H9 (cell line): ENCODE results near the gene COP1. TPM values are rescaled to one million over a fixed set of nuclear protein-coding genes. Genes with fewer than 3 reads are reported as not detected.

Experiments
- DNase-seq: peaks from one replicate; pipeline ENCODE4 v3.0.0-alpha.2; 2017
- H2AFZ ChIP-seq: one replicate; pipeline ENCODE4 v1.6.1; 2013; ENCODE audit warnings: mild to moderate bottlenecking, low read length, control low read depth, moderate library complexity
- H2AK5ac ChIP-seq: 2 replicates; pipeline ENCODE4 v1.6.1; 2013; ENCODE audit warnings: low read length, control low read depth, mixed read lengths; ENCODE audit not compliant: insufficient read length
- H2BK120ac ChIP-seq: one replicate; pipeline ENCODE4 v1.6.1; 2013; ENCODE audit warnings: low read depth, mild to moderate bottlenecking, low read length, control low read depth, inconsistent platforms; ENCODE audit not compliant: poor library complexity, severe bottlenecking
- H2BK12ac ChIP-seq: 2 replicates; pipeline ENCODE4 v1.6.1; 2013; ENCODE audit warnings: low read length, control low read depth, mixed read lengths, low read depth; ENCODE audit not compliant: insufficient read length
- H2BK15ac ChIP-seq: 2 replicates; pipeline ENCODE4 v1.6.1; 2013; ENCODE audit warnings: low read depth, low read length, control low read depth
- H2BK20ac ChIP-seq: one replicate; pipeline ENCODE4 v1.6.1; 2013; ENCODE audit warnings: low read depth, mild to moderate bottlenecking, low read length, control low read depth, inconsistent platforms; ENCODE audit not compliant: poor library complexity, severe bottlenecking
- H2BK5ac ChIP-seq: 2 replicates; pipeline ENCODE4 v1.6.1; 2013; ENCODE audit warnings: low read length, control low read depth, mixed read lengths; ENCODE audit not compliant: insufficient read length
- H3K14ac ChIP-seq: 2 replicates; pipeline ENCODE4 v1.6.1; 2013; ENCODE audit warnings: low read length, control low read depth; ENCODE audit not compliant: insufficient read depth
- H3K18ac ChIP-seq: 2 replicates; pipeline ENCODE4 v1.6.1; 2013; ENCODE audit warnings: low read depth, mild to moderate bottlenecking, mixed read lengths, low read length, control low read depth; ENCODE audit not compliant: insufficient read length
- H3K23ac ChIP-seq: 2 replicates; pipeline ENCODE4 v1.6.1; 2013; ENCODE audit warnings: low read length, control low read depth, mixed read lengths, low read depth; ENCODE audit not compliant: insufficient read length
- H3K23me2 ChIP-seq: 2 replicates; pipeline ENCODE4 v1.6.1; 2013; ENCODE audit warnings: low read depth, mild to moderate bottlenecking, mixed read lengths, low read length, control low read depth; ENCODE audit not compliant: insufficient read length, poor library complexity, severe bottlenecking
- H3K27ac ChIP-seq: 2 replicates; pipeline ENCODE4 v1.5.1; 2013; ENCODE audit warnings: low read length, control low read depth, mixed read lengths, low read depth; ENCODE audit not compliant: insufficient read length
- H3K27me3 ChIP-seq: 2 replicates; pipeline ENCODE4 v1.6.1; 2013; ENCODE audit warnings: low read length, control low read depth, inconsistent platforms; ENCODE audit not compliant: insufficient read depth
- H3K4ac ChIP-seq: 2 replicates; pipeline ENCODE4 v1.6.1; 2013; ENCODE audit warnings: low read depth, mild to moderate bottlenecking, control low read depth, inconsistent platforms, low read length, moderate library complexity
- H3K4me1 ChIP-seq: 2 replicates; pipeline ENCODE4 v1.6.1; 2013; ENCODE audit warnings: low read length, control low read depth, inconsistent platforms; ENCODE audit not compliant: insufficient read depth
- H3K4me2 ChIP-seq: 2 replicates; pipeline ENCODE4 v1.6.1; 2013; ENCODE audit warnings: low read length, control low read depth, mixed read lengths; ENCODE audit not compliant: insufficient read length, insufficient read depth
- H3K56ac ChIP-seq: 2 replicates; pipeline ENCODE4 v1.6.1; 2013; ENCODE audit warnings: low read depth, mild to moderate bottlenecking, mixed read lengths, low read length, control low read depth; ENCODE audit not compliant: insufficient read length
- H3K79me1 ChIP-seq: 2 replicates; pipeline ENCODE4 v1.6.1; 2013; ENCODE audit warnings: low read depth, mild to moderate bottlenecking, moderate library complexity, low read length, control low read depth, inconsistent platforms; ENCODE audit not compliant: insufficient read depth, poor library complexity, severe bottlenecking
- H3K79me2 ChIP-seq: 2 replicates; pipeline ENCODE4 v1.6.1; 2013; ENCODE audit warnings: low read length, control low read depth, inconsistent platforms; ENCODE audit not compliant: insufficient read depth
- H3K9ac ChIP-seq: 2 replicates; pipeline ENCODE4 v1.6.1; 2013; ENCODE audit warnings: low read length, control low read depth, mixed read lengths; ENCODE audit not compliant: insufficient read length; ENCODE audit errors: extremely low read depth
- H3K9me3 ChIP-seq: one replicate; pipeline ENCODE4 v1.6.1; 2013; ENCODE audit warnings: low read depth, low read length, inconsistent platforms; ENCODE audit not compliant: control insufficient read depth
- H3T11ph ChIP-seq: one replicate; pipeline ENCODE4 v1.6.1; 2013; ENCODE audit warnings: mild to moderate bottlenecking, low read length, control low read depth, inconsistent platforms
- H4K20me1 ChIP-seq: one replicate; pipeline ENCODE4 v1.6.1; 2013; ENCODE audit not compliant: control insufficient read depth, insufficient read length, insufficient read depth
- H4K5ac ChIP-seq: 2 replicates; pipeline ENCODE4 v1.6.1; 2013; ENCODE audit warnings: low read depth, mild to moderate bottlenecking, mixed read lengths, low read length, control low read depth; ENCODE audit not compliant: insufficient read length
- H4K8ac ChIP-seq: replicated peaks from 2 replicates; pipeline ENCODE4 v1.6.1; 2013; ENCODE audit warnings: low read length, control low read depth, mixed read lengths, low read depth; ENCODE audit not compliant: insufficient read length
- H4K91ac ChIP-seq: 2 replicates; pipeline ENCODE4 v1.6.1; 2013; ENCODE audit warnings: low read depth, mild to moderate bottlenecking, moderate library complexity, mixed read lengths, low read length, control low read depth; ENCODE audit not compliant: insufficient read length
- H3K27ac Mint-ChIP-seq, 3 experiments: 2 replicates in 2 of 3; 3 replicates in 1 of 3; pipeline ENCODE4 v1.8.0; 2020 to 2021; ENCODE audit warnings: mixed read lengths in 3 of 3, mild to moderate bottlenecking in 1 of 3, moderate library complexity in 1 of 3
- H3K27me3 Mint-ChIP-seq: 2 replicates; pipeline ENCODE4 v1.8.0; 2021; ENCODE audit warnings: low read depth, mild to moderate bottlenecking, moderate library complexity, mixed read lengths
- H3K36me3 Mint-ChIP-seq, 3 experiments: 2 replicates in 2 of 3; 3 replicates in 1 of 3; pipeline ENCODE4 v1.8.0; 2020 to 2021; ENCODE audit warnings: low read depth in 3 of 3, mixed read lengths in 3 of 3; ENCODE audit not compliant: insufficient read depth in 1 of 3
- H3K4me1 Mint-ChIP-seq, 2 experiments: 2 replicates each; pipeline ENCODE4 v1.8.0; 2020; ENCODE audit warnings: mixed read lengths in 2 of 2
- H3K4me3 Mint-ChIP-seq, 2 experiments: 2 replicates in 1 of 2; 3 replicates in 1 of 2; pipeline ENCODE4 v1.8.0; 2020 to 2021; ENCODE audit warnings: mild to moderate bottlenecking in 2 of 2, mixed read lengths in 2 of 2, moderate library complexity in 1 of 2
- H3K9me3 Mint-ChIP-seq, 2 experiments: 2 replicates in 1 of 2; 3 replicates in 1 of 2; pipeline ENCODE4 v1.8.0; 2020; ENCODE audit warnings: mild to moderate bottlenecking in 2 of 2, mixed read lengths in 2 of 2, moderate library complexity in 1 of 2
- WGBS: extraction: QIAGEN DNeasy Blood & Tissue Kit; methylation state at CpG from one replicate; pipeline ENCODE4 v1.1.7; 2013; ENCODE audit warnings: missing lambda C conversion rate, low lambda C conversion rate, mixed read lengths; ENCODE audit not compliant: insufficient read length; ENCODE audit errors: extremely low coverage; 5-methylcytosine and 5-hydroxymethylcytosine counted together
- total RNA-seq: library from RNA; stranded (reverse); gene quantifications from 2 replicates; pipeline ENCODE4 v1.2.1, GENCODE V29; 2021
- TF ChIP-seq, protein P1 (sequence below): fragments of 200-600 bp; sonication (generic); conservative IDR thresholded peaks from 3 replicates; pipeline ENCODE4 v1.8.0; 2021; ENCODE audit warnings: antibody characterized with exemption, mild to moderate bottlenecking

COP1 gene
- total RNA-seq, 1 experiment from 2014 or later: 41.3 TPM

DNA sequence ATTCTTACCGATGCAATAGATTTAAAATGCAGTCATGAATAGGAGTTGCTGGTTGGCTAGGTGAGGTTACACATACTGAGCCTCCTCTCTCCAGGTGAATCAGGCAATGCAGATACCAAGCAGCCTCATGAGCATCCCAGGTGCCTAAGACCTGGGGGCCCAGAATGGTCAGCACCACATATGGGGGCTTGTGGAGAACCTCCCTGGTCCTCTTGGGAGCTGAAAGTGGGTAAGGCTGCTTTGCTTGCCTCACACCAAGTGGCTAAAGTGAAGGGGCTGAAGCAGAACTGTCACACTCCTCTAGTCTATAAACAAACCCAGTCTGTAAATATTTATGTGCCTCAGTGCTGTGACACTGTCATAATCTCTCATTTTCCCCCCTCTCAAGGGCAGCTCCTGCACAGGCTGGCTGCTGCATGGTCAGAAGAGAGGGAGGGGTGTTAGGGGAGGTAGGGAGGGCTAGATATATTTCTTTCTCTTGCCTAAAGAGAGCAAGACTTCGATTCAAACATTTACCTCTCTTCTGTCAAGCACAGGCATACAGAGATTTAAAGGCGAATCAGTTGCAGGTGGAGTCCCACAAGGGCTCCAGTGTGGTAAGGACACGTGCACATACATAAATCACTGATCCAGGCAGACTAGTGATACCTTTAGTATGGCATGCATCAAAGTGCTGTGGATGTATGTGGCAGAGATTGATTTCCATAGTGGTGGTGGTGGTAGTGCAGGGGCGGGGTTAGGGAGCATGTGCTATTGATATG, 305.8 kb downstream of the COP1 start:
- no peak overlapping the region for H3K4me2 ChIP-seq
- no peak overlapping the region for H4K91ac ChIP-seq
- H3K14ac ChIP-seq: no peak overlapping the region
- H3K23ac ChIP-seq: no peak overlapping the region
- H3K27ac ChIP-seq: no peak overlapping the region
- no peak overlapping the region for H2BK15ac ChIP-seq
- Mint-ChIP-seq H3K9me3 (peaks cover 6 to 9% of the 10 kb centered on the region in 2 experiments; a peak in 3 of 5 replicates), H3K36me3 (peaks cover 0 to 2% (median 0%) of the 10 kb centered on the region in 3 experiments; a peak in 2 of 7 replicates), H3K27me3 (peaks cover 100% of the 10 kb centered on the region), H3K27ac (no peak overlapping the region), H3K4me1 (peaks cover 2 to 5% of the 10 kb centered on the region in 2 experiments; a peak in 3 of 4 replicates), H3K4me3 (no peak overlapping the region)
- H3K23me2 ChIP-seq: no peaks in the 10 kb centered on the region
- H3T11ph ChIP-seq: no peak overlapping the region
- no peak overlapping the region for H4K5ac ChIP-seq
- H2BK120ac ChIP-seq: no peak overlapping the region
- H3K79me2 ChIP-seq: no peaks in the 10 kb centered on the region
- H2AFZ ChIP-seq: no peak overlapping the region
- H2BK5ac ChIP-seq: no peak overlapping the region
- WGBS: no CpG with 5 or more reads among the region's 5 CpGs
- H3K56ac ChIP-seq: no peak overlapping the region
- no peak for DNase-seq
- H3K79me1 ChIP-seq: no peaks in the 10 kb centered on the region
- H3K9me3 ChIP-seq: no peaks in the 10 kb centered on the region
- TF ChIP-seq, protein P1, sequence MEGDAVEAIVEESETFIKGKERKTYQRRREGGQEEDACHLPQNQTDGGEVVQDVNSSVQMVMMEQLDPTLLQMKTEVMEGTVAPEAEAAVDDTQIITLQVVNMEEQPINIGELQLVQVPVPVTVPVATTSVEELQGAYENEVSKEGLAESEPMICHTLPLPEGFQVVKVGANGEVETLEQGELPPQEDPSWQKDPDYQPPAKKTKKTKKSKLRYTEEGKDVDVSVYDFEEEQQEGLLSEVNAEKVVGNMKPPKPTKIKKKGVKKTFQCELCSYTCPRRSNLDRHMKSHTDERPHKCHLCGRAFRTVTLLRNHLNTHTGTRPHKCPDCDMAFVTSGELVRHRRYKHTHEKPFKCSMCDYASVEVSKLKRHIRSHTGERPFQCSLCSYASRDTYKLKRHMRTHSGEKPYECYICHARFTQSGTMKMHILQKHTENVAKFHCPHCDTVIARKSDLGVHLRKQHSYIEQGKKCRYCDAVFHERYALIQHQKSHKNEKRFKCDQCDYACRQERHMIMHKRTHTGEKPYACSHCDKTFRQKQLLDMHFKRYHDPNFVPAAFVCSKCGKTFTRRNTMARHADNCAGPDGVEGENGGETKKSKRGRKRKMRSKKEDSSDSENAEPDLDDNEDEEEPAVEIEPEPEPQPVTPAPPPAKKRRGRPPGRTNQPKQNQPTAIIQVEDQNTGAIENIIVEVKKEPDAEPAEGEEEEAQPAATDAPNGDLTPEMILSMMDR: no peak
- H3K9ac ChIP-seq: no peak overlapping the region
- no peak overlapping the region for H3K18ac ChIP-seq
- H2BK20ac ChIP-seq: no peak overlapping the region
- H2BK12ac ChIP-seq: no peak overlapping the region
- H2AK5ac ChIP-seq: no peak overlapping the region
- no peaks in the 10 kb centered on the region for H3K4me1 ChIP-seq
- no peak overlapping the region for H4K8ac ChIP-seq
- peaks cover 67% of the 10 kb centered on the region for H3K27me3 ChIP-seq
- H3K4ac ChIP-seq: no peak overlapping the region
- H4K20me1 ChIP-seq: no peaks in the 10 kb centered on the region
